MCF 10A (cell line): ENCODE results near the gene GPC6. TPM values are rescaled to one million over a fixed set of nuclear protein-coding genes. Genes with fewer than 3 reads are reported as not detected.
A peak's percentile ranks its signal among the peaks of the same experiment; 100 is the strongest.

Source experiments
- BruUV-seq: library from RNA; stranded (reverse); fragments of 400-500 nt; replicated peaks from 2 replicates; lab custom pipeline; 2021; lab: Mats Ljungman, UMichigan
- CTCF ChIA-PET: fragments of 300-600 bp; sonication (Branson Sonifier 250); formaldehyde crosslinking; extraction: SDS; loops from one replicate; lab custom pipeline; 2021; ENCODE audit warnings: antibody characterized with exemption, inconsistent platforms; lab: Yijun Ruan, JAX
- POLR2A ChIA-PET: fragments of 300-600, 350-650 bp; sonication (Branson Sonifier 250); formaldehyde crosslinking; extraction: SDS; loops from one replicate; lab custom pipeline; 2020; ENCODE audit warnings: antibody characterized with exemption, inconsistent platforms; lab: Yijun Ruan, JAX
- DNase-seq: peaks from one replicate; pipeline ENCODE4 v3.0.0-alpha.2; 2018; ENCODE audit not compliant: unreplicated experiment
- H3K27ac Mint-ChIP-seq: one replicate; pipeline ENCODE4 v1.8.0; 2022; ENCODE audit warnings: mild to moderate bottlenecking, low read depth, mixed read lengths; ENCODE audit not compliant: unreplicated experiment
- H3K27me3 Mint-ChIP-seq: one replicate; pipeline ENCODE4 v1.8.0; 2022; ENCODE audit warnings: mixed read lengths; ENCODE audit not compliant: insufficient read depth, unreplicated experiment
- H3K36me3 Mint-ChIP-seq: one replicate; pipeline ENCODE4 v1.8.0; 2022; ENCODE audit warnings: mild to moderate bottlenecking, moderate library complexity, mixed read lengths; ENCODE audit not compliant: insufficient read depth, unreplicated experiment
- H3K4me1 Mint-ChIP-seq: one replicate; pipeline ENCODE4 v1.8.0; 2022; ENCODE audit warnings: mixed read lengths; ENCODE audit not compliant: insufficient read depth, unreplicated experiment
- H3K4me3 Mint-ChIP-seq: one replicate; pipeline ENCODE4 v1.8.0; 2022; ENCODE audit warnings: mild to moderate bottlenecking, moderate library complexity, mixed read lengths; ENCODE audit not compliant: unreplicated experiment
- H3K9me3 Mint-ChIP-seq: one replicate; pipeline ENCODE4 v1.8.0; 2022; ENCODE audit warnings: mixed read lengths; ENCODE audit not compliant: unreplicated experiment
- CTCF ChIP-seq: fragments of 200-600 bp; IDR thresholded peaks from one replicate; pipeline ENCODE4 v1.8.0; 2022; ENCODE audit warnings: antibody characterized with exemption, mild to moderate bottlenecking; ENCODE audit not compliant: unreplicated experiment
- intact Hi-C: fragments of 100-400 bp; cut with micrococcal nuclease; formaldehyde crosslinking; loops from 2 replicates; pipeline ENCODE4 v1.14.1; 2022
- total RNA-seq: library from RNA; stranded (reverse); gene quantifications from 2 replicates; pipeline ENCODE4 v1.2.3, GENCODE V29; 2022

Gene GPC6
- total RNA-seq, 1 experiment from 2014 or later = 8.4 TPM

- DNase-seq = no peak
- H3K27ac Mint-ChIP-seq = no peak overlapping the region
- no peaks in the 10 kb centered on the region for H3K4me1 Mint-ChIP-seq
- no peak overlapping the region for H3K4me3 Mint-ChIP-seq
- no TSS peak for BruUV-seq
- TF ChIP-seq CTCF = no peak
- H3K36me3 Mint-ChIP-seq = no peaks in the 10 kb centered on the region
- CTCF ChIA-PET = interaction anchor here (1.2 to 1.4 kb wide), 2 partner anchors 133 to 1482 kb away, joined by 3 to 5 read pairs; no protein-coding TSS in a partner anchor
- POLR2A ChIA-PET = interaction anchor here (0.6 kb wide), 1 partner anchor 117 kb away, joined by 3 read pairs; no protein-coding TSS in a partner anchor
- H3K9me3 Mint-ChIP-seq = no peaks in the 10 kb centered on the region
- H3K27me3 Mint-ChIP-seq = no peaks in the 10 kb centered on the region
- intact Hi-C loops = no loop called here
These were observed 1190.7 kb downstream of the GPC6 start for GRCh38 chr13:94417294-94417693.

GRCh38 chr13:94419304-94419924 lies 1192.8 kb downstream of the GPC6 start:
- TF ChIP-seq CTCF = no peak
- ChIA-PET CTCF (interaction anchor here (0.7 kb wide), 1 partner anchor 16 kb away, joined by 6 read pairs; no protein-coding TSS in a partner anchor), POLR2A (no interaction called here)
- Mint-ChIP-seq H3K4me3 (no peak overlapping the region), H3K27me3 (no peaks in the 10 kb centered on the region), H3K36me3 (no peaks in the 10 kb centered on the region), H3K4me1 (no peaks in the 10 kb centered on the region), H3K9me3 (no peaks in the 10 kb centered on the region), H3K27ac (no peak overlapping the region)
- BruUV-seq = no TSS peak
- intact Hi-C loops = no loop called here
- peak; percentile 40 for DNase-seq

GRCh38 chr13:94419925-94420305 lies 1193.3 kb downstream of the GPC6 start:
- BruUV-seq = no TSS peak
- CTCF ChIA-PET = interaction anchor here (0.7 kb wide), 1 partner anchor 16 kb away, joined by 6 read pairs; no protein-coding TSS in a partner anchor
- H3K9me3 Mint-ChIP-seq = no peaks in the 10 kb centered on the region
- POLR2A ChIA-PET = no interaction called here
- no peaks in the 10 kb centered on the region for H3K27me3 Mint-ChIP-seq
- intact Hi-C loops = no loop called here
- no peak for DNase-seq
- no peak for TF ChIP-seq CTCF
- H3K27ac Mint-ChIP-seq = no peak overlapping the region
- H3K4me1 Mint-ChIP-seq = no peaks in the 10 kb centered on the region
- no peak overlapping the region for H3K4me3 Mint-ChIP-seq
- H3K36me3 Mint-ChIP-seq = no peaks in the 10 kb centered on the region

- Mint-ChIP-seq H3K4me3 (no peak overlapping the region), H3K36me3 (peaks cover 4% of the 10 kb centered on the region), H3K27me3 (no peaks in the 10 kb centered on the region), H3K9me3 (no peaks in the 10 kb centered on the region), H3K27ac (no peak overlapping the region), H3K4me1 (no peaks in the 10 kb centered on the region)
- no peak for DNase-seq
- TF ChIP-seq CTCF = no peak
- BruUV-seq = no TSS peak
- CTCF ChIA-PET = interaction anchor here (0.6 to 2.4 kb wide), 5 partner anchors 8 to 347 kb away, joined by 3 to 10 read pairs (median 5); no protein-coding TSS in a partner anchor
- intact Hi-C loops = no loop called here
- POLR2A ChIA-PET = interaction anchor here (0.5 kb wide), 1 partner anchor 36 kb away, joined by 3 read pairs; no protein-coding TSS in a partner anchor
These were observed 1200.8 kb downstream of the GPC6 start for GRCh38 chr13:94427313-94427953.
